Tibial artery (tissue), 4 donors: Measurements from ENCODE around the gene CMSS1.

Source experiments
- DNase-seq, 2 donors: peaks; one replicate each; pipeline ENCODE4 v3.0.0-alpha.2; 2019
- H3K27ac ChIP-seq, 2 donors: fragments of 200-600 bp; sonication (generic) in 1 of 2; 1 replicate in 1 of 2; 2 replicates in 1 of 2; pipeline ENCODE4 v1.5.1; 2018 to 2019; ENCODE audit warnings: mild to moderate bottlenecking in 1 of 2
- H3K27me3 ChIP-seq, 2 donors: fragments of 200-600 bp; sonication (generic) in 1 of 2; one replicate each; pipeline versions ENCODE4 v1.5.1 to v1.6.0; 2016 to 2019
- H3K36me3 ChIP-seq, 3 donors: fragments of 200-600 bp; sonication (generic) in 2 of 3; one replicate each; pipeline ENCODE4 v1.5.1; 2016 to 2019; ENCODE audit warnings: mild to moderate bottlenecking in 2 of 3
- H3K4me1 ChIP-seq, 4 donors: fragments of 200-600 bp; sonication (generic) in 2 of 4; 1 replicate in 3 of 4; 2 replicates in 1 of 4; pipeline ENCODE4 v1.5.1; 2016 to 2019
- H3K4me3 ChIP-seq, 2 donors: fragments of 200-600 bp; sonication (generic) in 1 of 2; 1 replicate in 1 of 2; 2 replicates in 1 of 2; pipeline ENCODE4 v1.5.1; 2018 to 2019; ENCODE audit warnings: mild to moderate bottlenecking in 2 of 2
- H3K9me3 ChIP-seq, 3 donors: fragments of 200-600 bp; sonication (generic) in 1 of 3; one replicate each; pipeline ENCODE4 v1.5.1; 2016 to 2019
- intact Hi-C: fragments of 100-400 bp; cut with DNase I; formaldehyde crosslinking; loops from one replicate; pipeline ENCODE4 v1.15.0; 2023; ENCODE audit warnings: low total_unique reads
- TF ChIP-seq, protein P1 (sequence below), 2 experiments: fragments of 200-600 bp in 1 of 2; fragments of 450-650 bp in 1 of 2; IDR thresholded peaks; one replicate each; pipeline ENCODE4 v1.5.1; 2017 to 2019; ENCODE audit warnings: antibody characterized with exemption in 2 of 2, mild to moderate bottlenecking in 1 of 2, moderate library complexity in 1 of 2

CMSS1 gene

DNA sequence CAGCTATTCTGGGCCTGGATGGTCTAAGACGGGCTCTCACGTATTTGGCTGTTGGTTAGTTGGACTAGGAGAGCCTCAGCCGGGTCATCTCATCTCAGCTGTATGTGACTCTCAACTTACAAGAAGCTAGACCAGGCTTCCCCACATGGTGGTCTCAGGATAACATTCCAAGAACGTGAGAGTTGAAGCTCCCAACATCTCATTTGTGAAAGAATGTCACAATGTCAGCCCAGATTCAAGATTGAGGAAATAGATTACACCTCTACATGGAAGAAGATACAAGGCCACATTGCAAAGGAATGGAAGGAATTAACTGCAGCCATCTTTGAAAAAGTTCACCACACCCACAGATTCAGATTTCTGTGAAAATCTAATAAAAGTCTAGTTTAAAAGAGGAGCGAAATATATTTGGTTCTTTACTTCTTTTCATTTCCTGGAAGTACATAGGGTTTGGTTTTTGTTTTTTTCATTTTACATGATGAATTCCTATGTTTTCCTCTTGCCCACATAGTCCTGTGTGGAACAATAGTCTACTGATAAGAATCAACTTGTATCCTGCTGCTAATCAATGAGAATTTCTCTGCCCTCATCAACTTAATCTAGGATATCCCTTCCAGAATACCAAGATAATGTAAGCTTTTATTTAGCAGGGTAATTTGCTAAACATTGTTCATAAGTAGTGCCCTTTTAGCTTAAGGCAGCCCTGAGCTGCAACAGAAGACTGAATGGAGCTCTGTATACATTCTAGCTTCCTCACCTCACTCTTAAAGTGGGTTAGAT lies 116.5 kb downstream of the CMSS1 start:
- Histone ChIP-seq H3K4me3 (no peak overlapping the region), H3K27me3 (no peaks in the 10 kb centered on the region), H3K27ac (peak overlapping the region; percentile 53 to 77), H3K4me1 (peaks cover 0 to 80% (median 40%) of the 10 kb centered on the region in 4 donors), H3K9me3 (no peaks in the 10 kb centered on the region), H3K36me3 (no peaks in the 10 kb centered on the region)
- intact Hi-C loops = no loop called here
- no peak for DNase-seq
- TF ChIP-seq, protein P1, sequence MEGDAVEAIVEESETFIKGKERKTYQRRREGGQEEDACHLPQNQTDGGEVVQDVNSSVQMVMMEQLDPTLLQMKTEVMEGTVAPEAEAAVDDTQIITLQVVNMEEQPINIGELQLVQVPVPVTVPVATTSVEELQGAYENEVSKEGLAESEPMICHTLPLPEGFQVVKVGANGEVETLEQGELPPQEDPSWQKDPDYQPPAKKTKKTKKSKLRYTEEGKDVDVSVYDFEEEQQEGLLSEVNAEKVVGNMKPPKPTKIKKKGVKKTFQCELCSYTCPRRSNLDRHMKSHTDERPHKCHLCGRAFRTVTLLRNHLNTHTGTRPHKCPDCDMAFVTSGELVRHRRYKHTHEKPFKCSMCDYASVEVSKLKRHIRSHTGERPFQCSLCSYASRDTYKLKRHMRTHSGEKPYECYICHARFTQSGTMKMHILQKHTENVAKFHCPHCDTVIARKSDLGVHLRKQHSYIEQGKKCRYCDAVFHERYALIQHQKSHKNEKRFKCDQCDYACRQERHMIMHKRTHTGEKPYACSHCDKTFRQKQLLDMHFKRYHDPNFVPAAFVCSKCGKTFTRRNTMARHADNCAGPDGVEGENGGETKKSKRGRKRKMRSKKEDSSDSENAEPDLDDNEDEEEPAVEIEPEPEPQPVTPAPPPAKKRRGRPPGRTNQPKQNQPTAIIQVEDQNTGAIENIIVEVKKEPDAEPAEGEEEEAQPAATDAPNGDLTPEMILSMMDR (IDR thresholded peaks at IDR 0.05) = no peak

DNA sequence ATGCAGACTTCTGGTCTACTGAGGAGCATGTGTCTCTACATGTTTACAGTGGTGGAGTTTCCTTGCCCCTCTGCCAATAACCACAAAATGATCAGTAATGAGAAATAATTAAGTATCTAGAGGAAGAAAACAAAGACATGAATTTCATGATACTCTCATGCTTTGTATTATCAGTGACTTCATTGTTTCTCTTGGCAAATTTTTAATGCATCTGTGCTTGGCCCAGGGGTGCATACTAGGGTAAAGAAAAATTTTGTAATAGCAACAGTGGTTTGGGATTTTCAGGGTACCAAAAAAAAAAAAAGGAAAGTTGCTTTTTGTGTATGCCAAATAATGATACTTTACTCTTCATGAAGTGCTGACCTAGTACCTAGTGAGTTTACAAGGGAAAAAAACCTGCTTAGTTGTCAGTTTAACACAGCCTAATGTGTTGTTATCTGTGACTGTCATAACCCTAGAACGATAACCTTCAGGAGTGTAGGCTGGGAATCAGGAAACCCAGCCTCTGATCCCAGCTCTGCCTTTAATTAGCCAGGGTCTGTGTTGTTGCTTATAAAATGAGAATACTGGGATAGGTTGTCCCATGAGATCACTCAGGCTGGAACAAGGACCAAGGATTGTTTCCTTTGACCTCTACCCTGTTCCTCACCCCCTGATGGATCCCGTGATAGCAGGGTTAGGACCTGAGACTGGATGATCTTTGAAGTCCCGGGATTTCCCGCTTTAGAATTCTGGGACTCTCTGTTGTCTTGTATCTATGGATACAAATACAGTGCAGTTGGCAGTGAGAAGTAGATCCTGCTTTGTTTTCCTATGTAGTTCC lies 117.5 kb downstream of the CMSS1 start:
- Histone ChIP-seq H3K27ac (peak overlapping the region; percentile 53 to 77), H3K4me1 (peaks cover 0 to 80% (median 43%) of the 10 kb centered on the region in 4 donors)
- intact Hi-C loops = no loop called here

DNA sequence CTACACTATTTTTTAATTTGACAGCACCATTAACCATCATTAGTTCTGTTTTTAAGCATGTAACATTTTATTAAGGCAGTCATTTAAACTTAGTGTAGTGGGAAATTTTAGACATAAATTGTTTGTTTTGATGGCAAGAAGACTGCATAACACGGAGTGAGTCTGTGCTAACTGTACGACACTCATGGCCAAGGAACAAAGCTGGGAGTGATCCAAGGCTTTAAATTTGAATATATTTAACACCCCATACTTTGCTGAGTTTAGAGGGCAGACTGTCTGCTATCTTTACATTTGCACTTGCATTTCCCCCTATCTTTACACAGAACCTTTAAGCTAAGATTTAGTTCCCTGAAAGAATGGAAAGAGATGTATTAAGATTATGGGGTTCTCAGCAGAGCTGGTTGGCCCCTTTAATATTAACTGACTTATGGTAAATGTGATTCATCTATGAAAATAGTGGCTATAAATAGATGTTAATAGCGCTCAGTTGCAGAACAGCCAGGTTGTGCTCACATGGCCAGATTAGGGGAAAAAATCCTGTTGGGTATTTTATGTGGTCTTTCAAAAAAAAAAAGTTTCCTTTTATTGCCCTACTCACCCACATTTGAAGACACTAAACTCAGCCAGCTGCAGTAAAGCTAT lies 120.7 kb downstream of the CMSS1 start:
- Histone ChIP-seq H3K27ac (peak overlapping the region; percentile 73 to 77), H3K4me1 (peaks cover 0 to 87% (median 39%) of the 10 kb centered on the region in 4 donors), H3K36me3 (no peaks in the 10 kb centered on the region), H3K9me3 (no peaks in the 10 kb centered on the region), H3K4me3 (peak overlapping the region in 1 of 2 donors; percentile 3), H3K27me3 (no peaks in the 10 kb centered on the region)
- DNase-seq = no peak
- TF ChIP-seq, protein P1 (IDR thresholded peaks at IDR 0.05) = no peak
- intact Hi-C loops = no loop called here

More for the DNA sequence above, 117.5 kb downstream of the CMSS1 start:
- DNase-seq = no peak
- Histone ChIP-seq H3K4me3 (no peak overlapping the region), H3K27me3 (no peaks in the 10 kb centered on the region), H3K36me3 (no peaks in the 10 kb centered on the region), H3K9me3 (no peaks in the 10 kb centered on the region)
- TF ChIP-seq, protein P1 (IDR thresholded peaks at IDR 0.05) = no peak

DNA sequence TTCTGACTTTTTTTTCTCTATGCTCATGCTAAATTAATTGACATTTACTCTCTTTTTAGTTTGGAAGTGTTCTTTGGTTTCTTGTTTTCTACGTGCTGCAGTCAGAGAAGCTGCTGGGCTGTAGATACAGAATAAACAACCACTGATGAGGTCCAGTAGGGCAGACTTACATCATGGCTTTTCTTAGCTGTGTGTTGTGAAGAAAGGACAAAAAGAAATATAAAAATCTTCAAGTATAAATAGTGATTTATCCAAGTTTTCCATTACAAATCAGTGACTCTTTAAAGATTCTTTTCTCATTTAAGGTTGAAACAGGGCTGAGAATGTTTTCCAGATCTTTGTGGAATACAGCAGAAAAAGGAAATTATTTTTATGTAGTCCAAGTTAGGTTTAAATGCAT lies 122.2 kb downstream of the CMSS1 start:
- Histone ChIP-seq H3K27me3 (no peaks in the 10 kb centered on the region), H3K27ac (peak overlapping the region; percentile 73 to 77), H3K4me1 (peaks cover 0 to 97% (median 46%) of the 10 kb centered on the region in 4 donors), H3K9me3 (no peaks in the 10 kb centered on the region), H3K36me3 (no peaks in the 10 kb centered on the region), H3K4me3 (no peak overlapping the region)
- TF ChIP-seq, protein P1 (IDR thresholded peaks at IDR 0.05) = no peak
- DNase-seq = no peak
- intact Hi-C loops = no loop called here

DNA sequence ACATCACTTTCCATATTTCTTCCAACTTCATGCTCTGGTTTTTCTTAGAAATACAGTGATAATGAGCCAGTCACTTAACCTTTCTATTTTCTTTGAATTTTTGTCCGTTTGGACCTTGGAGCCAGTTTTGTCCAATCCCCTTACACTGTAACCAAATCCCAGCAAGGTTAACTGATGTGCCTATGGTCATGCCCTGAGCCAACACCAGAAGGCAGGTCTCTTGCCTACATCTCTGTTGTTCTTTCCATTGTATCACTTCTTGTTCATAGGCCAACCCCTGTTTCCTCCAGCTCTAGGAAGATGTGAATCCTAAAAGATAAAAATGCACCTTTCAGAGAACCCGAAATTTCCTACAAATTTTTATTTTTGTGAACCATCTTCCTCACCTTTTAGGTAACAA lies 122.7 kb downstream of the CMSS1 start:
- intact Hi-C loops = no loop called here
- Histone ChIP-seq H3K36me3 (no peaks in the 10 kb centered on the region), H3K9me3 (no peaks in the 10 kb centered on the region), H3K4me1 (peaks cover 0 to 97% (median 46%) of the 10 kb centered on the region in 4 donors), H3K4me3 (no peak overlapping the region), H3K27ac (peak overlapping the region; percentile 73 to 77), H3K27me3 (no peaks in the 10 kb centered on the region)
- DNase-seq = no peak
- TF ChIP-seq, protein P1 (IDR thresholded peaks at IDR 0.05) = no peak
